HepG2 (cell line): ENCODE measurements around the gene TXNRD3. TPM values are rescaled to one million over a fixed set of nuclear protein-coding genes. Genes with fewer than 3 reads are reported as not detected.

Experiments used
- ATF2 ChIP-seq: sonication (generic); formaldehyde crosslinking; IDR thresholded peaks from 2 replicates; pipeline ENCODE4 v1.4.0; 2020; ENCODE audit warnings: missing genetic modification reagents
- CENPBD1 ChIP-seq: sonication (generic); formaldehyde crosslinking; IDR thresholded peaks from 2 replicates; pipeline ENCODE4 v1.8.0; 2022; ENCODE audit warnings: missing genetic modification reagents, low read depth, mild to moderate bottlenecking, borderline replicate concordance
- EED ChIP-seq: sonication (generic); formaldehyde crosslinking; IDR thresholded peaks from 2 replicates; pipeline ENCODE4 v1.5.0; 2020; ENCODE audit warnings: mild to moderate bottlenecking, missing genetic modification reagents
- ETV5 ChIP-seq: IDR thresholded peaks from 2 replicates; pipeline ENCODE4 v1.6.1; 2018; ENCODE audit warnings: missing biosample characterization, missing genetic modification reagents, inconsistent platforms, borderline replicate concordance
- FOSL1 ChIP-seq: sonication (generic); formaldehyde crosslinking; IDR thresholded peaks from 2 replicates; pipeline ENCODE4 v1.9.0; 2021; ENCODE audit warnings: missing genetic modification reagents, borderline replicate concordance
- KDM2A ChIP-seq: sonication (generic); formaldehyde crosslinking; IDR thresholded peaks from 2 replicates; pipeline ENCODE4 v1.4.0; 2020; ENCODE audit warnings: low read depth, missing genetic modification reagents, borderline replicate concordance
- MBNL3 ChIP-seq: fragments of 250-450 bp; sonication (Bioruptor Pico); conservative IDR thresholded peaks from 2 replicates; pipeline ENCODE4 v1.8.0; 2022; ENCODE audit warnings: mild to moderate bottlenecking, inconsistent platforms
- NFIB ChIP-seq: sonication (generic); formaldehyde crosslinking; IDR thresholded peaks from 2 replicates; pipeline ENCODE4 v1.9.0; 2021; ENCODE audit warnings: missing genetic modification reagents, mild to moderate bottlenecking, borderline replicate concordance
- NR0B2 ChIP-seq: sonication (generic); formaldehyde crosslinking; IDR thresholded peaks from 2 replicates; pipeline ENCODE4 v1.4.0; 2020; ENCODE audit warnings: mild to moderate bottlenecking, missing genetic modification reagents
- TCF7 ChIP-seq: sonication (generic); IDR thresholded peaks from 2 replicates; pipeline ENCODE4 v1.6.1; 2016; ENCODE audit warnings: antibody characterized with exemption, low read depth
- ZFP90 ChIP-seq: sonication (generic); formaldehyde crosslinking; IDR thresholded peaks from 2 replicates; pipeline ENCODE4 v1.8.0; 2022; ENCODE audit warnings: missing genetic modification reagents, mild to moderate bottlenecking, inconsistent platforms, borderline replicate concordance
- ZNF124 ChIP-seq: sonication (generic); formaldehyde crosslinking; IDR thresholded peaks from 2 replicates; pipeline ENCODE4 v1.4.0; 2020; ENCODE audit warnings: missing genetic modification reagents
- ZNF318 ChIP-seq: sonication (generic); formaldehyde crosslinking; IDR thresholded peaks from 2 replicates; pipeline ENCODE4 v1.4.0; 2020; ENCODE audit warnings: mild to moderate bottlenecking, missing genetic modification reagents
- ZNF746 ChIP-seq: sonication (generic); formaldehyde crosslinking; IDR thresholded peaks from 2 replicates; pipeline ENCODE4 v1.8.0; 2022; ENCODE audit warnings: mild to moderate bottlenecking, missing genetic modification reagents
- ZSCAN5A ChIP-seq: sonication (generic); formaldehyde crosslinking; IDR thresholded peaks from 2 replicates; pipeline ENCODE4 v1.8.0; 2022; ENCODE audit warnings: mild to moderate bottlenecking, missing genetic modification reagents, borderline replicate concordance
- polyA plus RNA-seq, 8 experiments: library from polyadenylated mRNA; depleted of rRNA in 3 of 8; stranded (reverse) in 7 of 8; unstranded in 1 of 8; fragments of >200 nt; fragmentation: Illumina TruSeq in 4 of 8; extraction: Trizol in 4 of 8; gene quantifications; 2 replicates each; pipeline versions ENCODE4 v1.2.1 to v1.2.3, GENCODE V29; 2011 to 2016; ENCODE audit warnings: low read depth in 4 of 8, missing spikeins in 1 of 8, mixed read lengths in 1 of 8; ENCODE audit not compliant: insufficient read depth in 1 of 8
- total RNA-seq, 5 experiments: library from RNA; depleted of rRNA; stranded (reverse); fragments of >200 nt; fragmentation: Illumina TruSeq; extraction: Trizol; gene quantifications; 2 replicates each; pipeline ENCODE4 v1.2.3, GENCODE V29; 2016; ENCODE audit warnings: low read depth in 1 of 5

Gene TXNRD3
- total and polyA plus RNA-seq, 2 of the 13 experiments (the other 11 are each of a cell fraction or from before 2014, with no cell fraction given), result 4.8 to 20.7 TPM

GRCh38 chr3:126703512-126704493 is 48.9 kb upstream of the TXNRD3 start, which contains the start of gene CHCHD6 (continued):
- TF ChIP-seq KDM2A (CRISPR knock-in tag) (peak; percentile 93), FOSL1 (no peak), TCF7 (no peak), ZNF124 (CRISPR knock-in tag) (no peak; the same call in 1 of the 2 replicates), NR0B2 (CRISPR knock-in tag) (no peak; the same call in 1 of the 2 replicates), EED (no peak), CENPBD1 (CRISPR knock-in tag) (no peak), ATF2 (CRISPR knock-in tag) (no peak; the same call in 1 of the 2 replicates), ZNF746 (CRISPR knock-in tag) (no peak), ZSCAN5A (CRISPR knock-in tag) (no peak), ZNF318 (CRISPR knock-in tag) (0 out of 2 replicates have a peak, but pooled peaks have one; percentile 43), ETV5 (0 out of 2 replicates have a peak, but pooled peaks have one; percentile 13), NFIB (CRISPR knock-in tag) (no peak), ZFP90 (CRISPR knock-in tag) (0 out of 2 replicates have a peak, but pooled peaks have one; percentile 19), MBNL3 (CRISPR knock-in tag) (no peak)
